Measurements from ENCODE around the gene DTX4. TPM values are rescaled to one million over a fixed set of nuclear protein-coding genes. Genes with fewer than 3 reads are reported as not detected.

The DTX4 gene
- polyA plus RNA-seq (31.4 and 37.7 TPM in 2 replicates), polyA minus RNA-seq (51.9 and 52.6 TPM in 2 replicates)

DNA sequence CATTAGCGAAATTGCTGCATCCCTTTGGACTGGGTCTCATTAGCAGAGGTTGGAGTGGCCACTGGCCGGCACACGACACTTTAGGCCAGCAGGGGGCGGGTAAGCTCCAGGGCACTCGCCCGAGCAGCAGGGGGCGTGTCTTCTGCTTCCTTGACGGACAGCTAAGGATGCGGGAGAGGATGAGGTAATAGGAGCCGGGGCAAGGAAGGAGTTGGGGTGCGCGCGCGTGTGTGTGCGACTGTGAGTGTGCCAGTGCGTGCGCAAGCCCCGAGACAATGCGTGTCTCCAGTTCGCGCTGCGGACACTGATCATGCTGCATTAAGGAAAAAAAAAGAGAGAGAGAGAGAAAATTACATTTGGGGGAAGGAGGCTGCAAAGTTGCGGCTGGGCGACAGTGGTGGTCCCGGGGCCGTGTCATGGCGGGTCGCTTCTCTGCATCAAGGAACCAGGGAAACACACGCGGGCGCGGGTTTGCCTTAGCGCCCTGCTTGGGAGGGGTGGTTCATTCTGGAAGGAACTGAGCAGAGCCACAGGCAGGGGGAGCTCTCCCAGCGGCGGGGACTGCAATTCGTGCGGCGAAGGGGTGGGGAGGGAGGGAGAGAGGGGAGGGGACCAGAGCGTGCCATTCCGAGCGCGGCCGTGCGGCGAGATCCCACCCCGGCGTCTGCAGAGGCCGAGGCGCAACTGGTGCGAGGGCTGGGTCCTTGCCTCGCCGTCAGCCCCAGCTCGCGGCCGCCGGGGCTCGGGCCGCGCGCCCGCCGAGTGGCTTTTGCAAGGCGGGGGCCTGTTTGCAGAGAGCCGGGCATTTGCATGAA lies at the start of gene DTX4:
Gene DTX4, plus strand, starts transcription at position 625 of the 815 bp plus-strand sequence. CDS start 464 bp downstream, outside the sequence.
- Histone ChIP-seq H2AFZ (ENCODE audit: low read depth, low read length) (peak within 1 kb of the TSS; percentile 68), H4K20me1 (ENCODE audit: insufficient read depth) (no peaks in the 10 kb centered on the region), H3K4me3 (ENCODE audit: low read length) (peak within 1 kb of the TSS; percentile 94), H3K27me3 (ENCODE audit: insufficient read depth, low read depth, low read length) (no peaks in the 10 kb centered on the region), H3K9me2 (ENCODE audit: insufficient read depth, low read length) (no peaks in the 10 kb centered on the region), H3K9me3 (ENCODE audit: low read length) (no peaks in the 10 kb centered on the region), H3K4me2 (ENCODE audit: low read length) (peak within 1 kb of the TSS; percentile 85), H3K27ac (ENCODE audit: low read length) (peak within 1 kb of the TSS; percentile 99), H3K36me3 (ENCODE audit: insufficient read depth, low read length) (no peaks in the 10 kb centered on the region), H3K79me2 (replicated peaks; ENCODE audit: insufficient read depth, low read length) (peaks cover 33% of the 10 kb centered on the region), H3F3A (ENCODE audit: insufficient read depth, low read length, poor library complexity, severe bottlenecking) (peaks cover 12% of the 10 kb centered on the region), H3K9ac (ENCODE audit: low read length) (peak within 1 kb of the TSS; percentile 99)
- TF ChIP-seq EZH2 (IDR thresholded peaks at IDR 0.05; ENCODE audit: borderline replicate concordance, insufficient read depth, low read length, poor library complexity, severe bottlenecking) (no peak), MXI1 (conservative IDR thresholded peaks at IDR 0.05; ENCODE audit: poor library complexity, severe bottlenecking) (peak; percentile 95), SMC3 (conservative IDR thresholded peaks at IDR 0.05; ENCODE audit: poor library complexity) (peak; percentile 91), REST (IDR thresholded peaks at IDR 0.05; ENCODE audit: borderline replicate concordance) (peak; percentile 43), RAD21 (conservative IDR thresholded peaks at IDR 0.05) (peak; percentile 90), TAF1 (IDR thresholded peaks at IDR 0.05; ENCODE audit: low read depth) (peak; percentile 73), POLR2AphosphoS5 (IDR thresholded peaks at IDR 0.05) (peak; percentile 96), EP300 (conservative IDR thresholded peaks at IDR 0.05; ENCODE audit: poor library complexity, severe bottlenecking) (peak; percentile 84)
- TF ChIP-seq, protein P1, sequence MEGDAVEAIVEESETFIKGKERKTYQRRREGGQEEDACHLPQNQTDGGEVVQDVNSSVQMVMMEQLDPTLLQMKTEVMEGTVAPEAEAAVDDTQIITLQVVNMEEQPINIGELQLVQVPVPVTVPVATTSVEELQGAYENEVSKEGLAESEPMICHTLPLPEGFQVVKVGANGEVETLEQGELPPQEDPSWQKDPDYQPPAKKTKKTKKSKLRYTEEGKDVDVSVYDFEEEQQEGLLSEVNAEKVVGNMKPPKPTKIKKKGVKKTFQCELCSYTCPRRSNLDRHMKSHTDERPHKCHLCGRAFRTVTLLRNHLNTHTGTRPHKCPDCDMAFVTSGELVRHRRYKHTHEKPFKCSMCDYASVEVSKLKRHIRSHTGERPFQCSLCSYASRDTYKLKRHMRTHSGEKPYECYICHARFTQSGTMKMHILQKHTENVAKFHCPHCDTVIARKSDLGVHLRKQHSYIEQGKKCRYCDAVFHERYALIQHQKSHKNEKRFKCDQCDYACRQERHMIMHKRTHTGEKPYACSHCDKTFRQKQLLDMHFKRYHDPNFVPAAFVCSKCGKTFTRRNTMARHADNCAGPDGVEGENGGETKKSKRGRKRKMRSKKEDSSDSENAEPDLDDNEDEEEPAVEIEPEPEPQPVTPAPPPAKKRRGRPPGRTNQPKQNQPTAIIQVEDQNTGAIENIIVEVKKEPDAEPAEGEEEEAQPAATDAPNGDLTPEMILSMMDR (IDR thresholded peaks at IDR 0.05; ENCODE audit: poor library complexity, severe bottlenecking): peak; percentile 98

DNA sequence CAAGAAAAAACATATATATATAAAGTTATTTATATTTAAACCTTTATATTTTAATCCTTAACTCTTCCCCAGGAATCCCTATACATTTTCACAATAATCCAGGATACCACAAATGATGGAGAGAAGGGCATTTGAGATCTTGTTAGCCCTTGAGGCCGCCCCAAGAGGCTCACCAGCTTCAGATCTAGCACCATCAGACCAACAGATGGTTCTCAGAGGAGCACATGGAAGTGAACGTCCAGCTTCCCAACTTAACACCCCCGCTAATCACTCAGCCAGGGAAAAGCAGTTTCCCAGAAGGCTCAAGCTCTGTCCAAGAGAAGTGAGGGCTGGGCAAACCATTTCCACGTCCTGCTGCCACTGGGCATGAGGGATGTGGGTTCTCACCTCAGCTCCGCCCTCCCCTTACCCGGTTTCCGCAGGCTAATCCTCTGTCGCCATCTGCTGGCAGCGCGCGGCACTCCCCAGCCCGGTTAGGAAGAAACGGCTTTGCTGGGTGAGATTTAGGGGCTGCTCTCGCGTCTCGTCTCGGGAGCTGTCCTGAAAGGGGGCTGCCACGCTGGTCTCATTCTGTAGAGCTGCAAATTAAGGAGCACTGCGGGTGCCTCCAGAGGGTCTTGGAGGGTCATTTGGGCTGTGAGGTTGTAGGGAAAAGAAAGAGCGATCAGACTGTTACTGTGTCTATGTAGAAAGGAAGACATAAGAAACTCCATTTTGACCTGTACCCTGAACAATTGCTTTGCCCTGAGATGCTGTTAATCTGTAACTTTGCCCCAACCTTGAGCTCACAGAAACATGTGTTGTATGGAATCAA lies 36.1 kb upstream of the DTX4 start:
- TF ChIP-seq POLR2AphosphoS5 (IDR thresholded peaks at IDR 0.05) (no peak), EP300 (conservative IDR thresholded peaks at IDR 0.05; ENCODE audit: poor library complexity, severe bottlenecking) (no peak), MXI1 (conservative IDR thresholded peaks at IDR 0.05; ENCODE audit: poor library complexity, severe bottlenecking) (peak; percentile 13), TAF1 (IDR thresholded peaks at IDR 0.05; ENCODE audit: low read depth) (no peak), REST (IDR thresholded peaks at IDR 0.05; ENCODE audit: borderline replicate concordance) (no peak), EZH2 (IDR thresholded peaks at IDR 0.05; ENCODE audit: borderline replicate concordance, insufficient read depth, low read length, poor library complexity, severe bottlenecking) (no peak), SMC3 (conservative IDR thresholded peaks at IDR 0.05; ENCODE audit: poor library complexity) (peak; percentile 83), RAD21 (conservative IDR thresholded peaks at IDR 0.05) (peak; percentile 89)
- TF ChIP-seq, protein P1 (IDR thresholded peaks at IDR 0.05; ENCODE audit: poor library complexity, severe bottlenecking): peak; percentile 94
- no peaks in the 10 kb centered on the region for H3K79me2 ChIP-seq (replicated peaks; ENCODE audit: insufficient read depth, low read length)
- H2AFZ ChIP-seq (ENCODE audit: low read depth, low read length): no peak overlapping the region
- no peaks in the 10 kb centered on the region for H3K27me3 ChIP-seq (ENCODE audit: insufficient read depth, low read depth, low read length)
- H3K9me2 ChIP-seq (ENCODE audit: insufficient read depth, low read length): no peaks in the 10 kb centered on the region
- H3K9ac ChIP-seq (ENCODE audit: low read length): no peak overlapping the region
- no peaks in the 10 kb centered on the region for H3K36me3 ChIP-seq (ENCODE audit: insufficient read depth, low read length)
- H3K4me2 ChIP-seq (ENCODE audit: low read length): no peak overlapping the region
- H3K4me3 ChIP-seq (ENCODE audit: low read length): no peak overlapping the region
- H3F3A ChIP-seq (ENCODE audit: insufficient read depth, low read length, poor library complexity, severe bottlenecking): no peaks in the 10 kb centered on the region
- no peaks in the 10 kb centered on the region for H3K9me3 ChIP-seq (ENCODE audit: low read length)
- no peaks in the 10 kb centered on the region for H4K20me1 ChIP-seq (ENCODE audit: insufficient read depth)
- no peak overlapping the region for H3K27ac ChIP-seq (ENCODE audit: low read length)
